Activated effector memory CD4-positive, alpha-beta T cell treated with anti-CD3 and anti-CD28 coated beads, Interleukin-2, amount 50 U/mL, for 16 hours (primary cell): ENCODE results near the gene NFYC.

Source experiments
- DNase-seq: peaks from one replicate; pipeline ENCODE4 v3.0.0-alpha.2; 2020

NFYC gene

GRCh38 chr1:40762144-40762923, 70.8 kb downstream of the NFYC start:
- no peak for DNase-seq

DNA sequence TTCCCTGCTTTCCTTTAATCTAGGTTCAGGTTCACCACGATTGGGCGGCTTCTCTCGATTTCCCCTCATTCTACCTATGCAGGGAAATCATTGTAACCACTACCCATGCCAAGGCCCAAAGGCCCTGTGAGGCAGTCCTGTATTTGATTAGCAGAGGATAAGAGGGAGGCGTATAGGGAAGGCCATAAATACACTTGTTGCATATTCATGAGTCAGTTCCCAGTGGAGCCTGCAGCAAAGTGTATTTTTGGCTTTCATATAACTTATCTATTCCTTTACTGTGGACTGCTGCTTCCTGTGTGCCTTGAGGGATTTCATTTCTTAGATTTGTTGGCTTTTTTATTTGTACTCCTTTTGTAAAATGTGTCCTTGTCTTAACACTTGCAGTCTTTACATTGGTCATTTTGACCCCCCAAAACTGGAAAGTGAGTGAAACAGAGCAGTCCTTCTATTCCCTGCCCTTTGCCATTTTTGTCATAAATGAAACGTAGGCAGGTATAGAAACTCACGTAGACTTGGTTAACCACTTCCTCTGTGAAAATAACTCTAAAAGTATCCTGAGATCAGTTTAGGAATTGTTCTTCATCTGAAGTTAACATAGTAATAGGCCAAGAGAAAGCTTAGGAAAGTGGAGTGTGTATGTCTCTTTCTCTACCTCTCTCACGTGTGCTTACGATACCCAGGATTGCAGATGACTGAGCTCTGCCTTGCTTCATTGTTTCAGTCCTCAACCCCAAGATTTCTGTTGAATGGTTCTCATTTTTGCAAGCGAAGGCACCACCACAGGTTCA, 72.4 kb downstream of the NFYC start:
- no peak for DNase-seq

GRCh38 chr1:40764981-40765380, 73.5 kb downstream of the NFYC start:
- DNase-seq: no peak

DNA sequence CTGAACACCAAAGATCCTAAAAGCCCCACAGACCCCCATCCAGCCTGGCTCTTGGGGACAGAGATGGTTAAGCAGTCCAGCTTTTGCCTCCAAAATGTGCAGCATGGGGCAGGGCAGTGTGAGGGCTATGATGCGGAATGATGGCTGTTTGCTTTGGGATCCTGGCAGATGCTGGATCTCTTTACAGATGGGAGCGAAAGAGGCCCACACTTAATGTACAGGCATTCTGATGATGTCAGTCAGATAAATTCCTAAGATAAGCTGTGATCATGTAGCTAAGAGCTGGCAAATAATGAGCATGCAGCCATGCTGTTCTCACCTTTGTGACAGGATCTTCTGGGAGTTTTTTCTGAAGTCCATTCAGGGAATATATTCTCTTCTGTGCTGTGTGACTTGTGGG, 74.5 kb downstream of the NFYC start:
- DNase-seq: no peak

- DNase-seq: no peak
These were observed 75.1 kb downstream of the NFYC start for GRCh38 chr1:40766560-40766959.

GRCh38 chr1:40768146-40768990, 76.9 kb downstream of the NFYC start:
- DNase-seq: no peak

GRCh38 chr1:40769815-40770214, 78.3 kb downstream of the NFYC start:
- DNase-seq: peak; percentile 59

- peak; percentile 50 for DNase-seq
These were observed 79.0 kb downstream of the NFYC start for GRCh38 chr1:40770296-40771070.

DNA sequence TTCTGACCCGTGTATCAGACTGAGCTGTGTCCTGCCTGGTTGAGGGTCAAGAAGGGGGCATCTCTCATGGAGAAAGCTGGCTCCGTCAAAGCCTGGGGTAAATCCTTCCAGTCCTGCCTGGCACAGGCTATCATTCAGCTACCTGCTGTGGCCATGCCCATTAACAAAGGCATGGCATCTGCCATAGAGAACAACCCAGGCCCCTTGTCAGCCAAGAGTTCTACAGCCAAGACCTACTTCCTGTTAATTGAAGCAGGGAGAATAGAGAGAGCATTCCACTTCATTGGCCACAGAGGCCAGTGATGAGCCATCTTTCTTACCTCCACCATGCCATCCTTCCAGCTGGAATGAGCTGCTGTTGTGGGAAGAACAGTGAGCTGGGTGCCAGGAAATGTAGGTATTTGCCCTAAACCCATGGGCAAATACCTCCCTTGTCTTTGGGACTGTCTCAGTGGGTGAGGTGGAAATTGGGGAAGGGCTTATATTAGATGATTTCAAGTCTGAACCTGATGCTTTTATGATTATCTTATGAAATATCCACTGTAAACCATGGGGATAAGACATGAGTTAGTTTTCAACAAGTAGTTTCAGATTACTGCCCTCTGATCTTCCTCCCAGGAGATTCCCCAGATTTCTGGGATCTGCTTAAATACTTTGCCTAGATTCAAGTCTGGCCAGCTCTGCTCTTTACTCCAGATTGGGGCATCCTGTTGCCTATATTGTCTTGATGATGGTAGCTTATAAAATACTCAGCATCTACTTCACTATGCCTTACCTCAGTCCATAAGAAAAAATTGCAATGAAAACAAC, 80.8 kb downstream of the NFYC start:
- no peak for DNase-seq

GRCh38 chr1:40773748-40774265, 82.3 kb downstream of the NFYC start:
- DNase-seq: no peak

DNA sequence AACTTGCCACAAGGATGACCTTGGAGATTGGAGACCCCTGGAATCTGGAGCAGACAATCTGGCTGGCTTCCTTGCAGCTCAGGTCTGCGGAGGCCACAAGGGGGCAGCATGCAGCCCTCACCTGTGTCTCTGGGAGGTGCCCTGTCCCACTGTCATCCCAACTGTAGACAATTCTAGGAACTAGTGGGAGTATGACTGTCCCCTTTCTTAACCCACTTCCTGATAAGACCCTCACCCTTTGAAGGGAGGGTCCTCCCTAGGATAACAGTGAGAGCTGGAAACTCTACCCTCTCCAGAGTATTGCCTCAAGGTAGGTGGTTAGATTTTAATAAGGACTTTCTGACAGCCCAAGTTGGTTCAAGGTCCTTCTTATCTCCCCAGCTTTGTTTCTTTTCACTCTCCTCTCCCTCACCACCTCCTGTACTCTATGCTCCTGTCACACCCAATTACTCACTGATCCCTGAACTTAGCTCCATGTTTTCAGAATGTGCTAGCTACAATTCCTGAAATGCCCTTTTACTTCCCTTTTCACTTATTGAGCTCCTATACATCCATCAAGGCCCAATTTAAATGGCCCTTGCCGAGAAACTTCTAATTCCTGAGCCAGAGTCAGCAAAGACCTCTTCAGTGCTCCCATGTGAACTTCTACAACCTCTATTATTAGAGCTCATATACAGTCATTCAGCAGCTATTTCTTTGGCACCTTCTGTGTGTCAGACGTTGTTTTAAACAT, 82.9 kb downstream of the NFYC start:
- DNase-seq: peak; percentile 89

- no peak for DNase-seq
These were observed 85.0 kb downstream of the NFYC start for GRCh38 chr1:40776236-40777072.

GRCh38 chr1:40777224-40777970, 85.9 kb downstream of the NFYC start:
- no peak for DNase-seq

DNA sequence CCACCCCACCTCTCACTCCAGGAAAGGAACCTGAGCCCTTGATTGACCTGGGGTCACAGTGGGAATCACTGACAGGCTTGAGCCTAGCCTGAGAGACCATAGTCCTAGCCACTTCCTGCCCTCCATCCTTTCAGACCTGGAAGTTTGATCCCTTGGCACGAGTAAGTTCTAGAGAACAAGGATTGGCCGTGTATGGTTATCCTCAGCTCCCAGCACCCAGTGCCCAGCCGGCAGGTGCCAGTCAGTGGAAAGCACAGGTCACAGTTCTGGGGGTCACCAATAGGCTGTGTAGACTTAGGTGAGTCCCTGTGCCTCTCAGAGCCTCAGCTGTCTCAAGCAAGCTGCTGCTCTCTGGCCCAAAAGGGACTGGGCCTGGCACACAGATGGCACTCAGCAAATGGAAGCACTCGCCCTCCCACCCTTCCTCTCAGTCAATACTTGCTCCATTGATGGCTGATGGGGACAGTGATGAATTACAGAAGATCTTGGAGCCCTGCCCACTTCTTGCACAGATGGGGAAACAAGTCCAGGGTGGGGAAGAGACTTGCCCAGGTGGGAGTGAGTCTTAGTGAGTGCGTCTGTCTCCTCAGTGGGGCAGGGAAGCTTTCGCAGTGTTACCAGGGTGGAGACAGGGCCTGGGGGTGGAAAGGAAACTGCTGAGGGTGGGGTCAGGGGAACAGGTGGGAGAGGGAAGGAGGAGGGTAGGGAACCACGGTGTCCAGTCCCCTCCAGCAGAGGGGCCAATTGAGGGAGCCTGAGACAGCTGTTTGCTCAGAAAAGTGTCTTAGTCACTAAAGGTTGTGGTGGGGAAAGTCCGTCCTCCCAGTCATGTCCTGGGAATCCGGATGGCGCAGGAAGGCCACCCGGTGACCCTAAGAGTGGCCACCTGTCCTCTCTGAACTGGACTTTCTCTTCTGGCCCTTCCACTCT, 89.4 kb downstream of the NFYC start:
- DNase-seq: no peak

GRCh38 chr1:40781608-40781971, 90.1 kb downstream of the NFYC start:
- DNase-seq: no peak

- no peak for DNase-seq
These were observed 91.0 kb downstream of the NFYC start for GRCh38 chr1:40782371-40782956.
